ENCODE data around the gene RBMS1.

Gene RBMS1

GRCh38 chr2:160362018-160362417 is 131.6 kb downstream of the RBMS1 start:
- no peak overlapping the region for H3K9ac ChIP-seq (ENCODE audit: low read length in 2 of 2)
- H3K9me3 ChIP-seq (ENCODE audit: control insufficient read depth in 2 of 2, low read length in 2 of 2), result no peaks in the 10 kb centered on the region
- H3K4me1 ChIP-seq (ENCODE audit: control insufficient read depth, insufficient read depth, low read length), result peaks cover 13% of the 10 kb centered on the region
- no peak overlapping the region for H3K27ac ChIP-seq (ENCODE audit: low read length)
- no peaks in the 10 kb centered on the region for H3K27me3 ChIP-seq (ENCODE audit: control insufficient read depth in 1 of 2, insufficient read depth in 2 of 2, low read length in 2 of 2)
- no peak overlapping the region for H3K4me3 ChIP-seq (ENCODE audit: low read length in 2 of 2)
- H3K36me3 ChIP-seq (ENCODE audit: control insufficient read depth in 2 of 2, insufficient read depth in 2 of 2, low read length in 2 of 2), result no peaks in the 10 kb centered on the region

- no peak overlapping the region for H3K27ac ChIP-seq (ENCODE audit: low read length)
- H3K4me3 ChIP-seq (ENCODE audit: low read length in 2 of 2), result no peak overlapping the region
- H3K9me3 ChIP-seq (ENCODE audit: control insufficient read depth in 2 of 2, low read length in 2 of 2), result no peaks in the 10 kb centered on the region
- peaks cover 0 to 4% of the 10 kb centered on the region in 2 donors for H3K36me3 ChIP-seq (ENCODE audit: control insufficient read depth in 2 of 2, insufficient read depth in 2 of 2, low read length in 2 of 2)
- peaks cover 8% of the 10 kb centered on the region for H3K4me1 ChIP-seq (ENCODE audit: control insufficient read depth, insufficient read depth, low read length)
- no peak overlapping the region for H3K9ac ChIP-seq (ENCODE audit: low read length in 2 of 2)
- no peaks in the 10 kb centered on the region for H3K27me3 ChIP-seq (ENCODE audit: control insufficient read depth in 1 of 2, insufficient read depth in 2 of 2, low read length in 2 of 2)
These were observed 133.4 kb downstream of the RBMS1 start for GRCh38 chr2:160360089-160360757.

- no peak overlapping the region for H3K4me3 ChIP-seq (ENCODE audit: low read length in 2 of 2)
- H3K9me3 ChIP-seq (ENCODE audit: control insufficient read depth in 2 of 2, low read length in 2 of 2), result no peaks in the 10 kb centered on the region
- no peaks in the 10 kb centered on the region for H3K27me3 ChIP-seq (ENCODE audit: control insufficient read depth in 1 of 2, insufficient read depth in 2 of 2, low read length in 2 of 2)
- peaks cover 0 to 4% of the 10 kb centered on the region in 2 donors for H3K36me3 ChIP-seq (ENCODE audit: control insufficient read depth in 2 of 2, insufficient read depth in 2 of 2, low read length in 2 of 2)
- no peaks in the 10 kb centered on the region for H3K4me1 ChIP-seq (ENCODE audit: control insufficient read depth, insufficient read depth, low read length)
- no peak overlapping the region for H3K27ac ChIP-seq (ENCODE audit: low read length)
- no peak overlapping the region for H3K9ac ChIP-seq (ENCODE audit: low read length in 2 of 2)
These were observed 135.6 kb downstream of the RBMS1 start for GRCh38 chr2:160358046-160358445.

- Histone ChIP-seq H3K27ac (ENCODE audit: low read length) (no peak overlapping the region), H3K9me3 (ENCODE audit: control insufficient read depth in 2 of 2, low read length in 2 of 2) (no peaks in the 10 kb centered on the region), H3K4me3 (ENCODE audit: low read length in 2 of 2) (no peak overlapping the region), H3K27me3 (ENCODE audit: control insufficient read depth in 1 of 2, insufficient read depth in 2 of 2, low read length in 2 of 2) (no peaks in the 10 kb centered on the region), H3K4me1 (ENCODE audit: control insufficient read depth, insufficient read depth, low read length) (peaks cover 6% of the 10 kb centered on the region), H3K9ac (ENCODE audit: low read length in 2 of 2) (no peak overlapping the region), H3K36me3 (ENCODE audit: control insufficient read depth in 2 of 2, insufficient read depth in 2 of 2, low read length in 2 of 2) (peaks cover 0 to 4% of the 10 kb centered on the region in 2 donors)
These were observed 137.1 kb downstream of the RBMS1 start for GRCh38 chr2:160356485-160356884.

GRCh38 chr2:160355080-160355479 is 138.5 kb downstream of the RBMS1 start:
- Histone ChIP-seq H3K9me3 (ENCODE audit: control insufficient read depth in 2 of 2, low read length in 2 of 2) (no peaks in the 10 kb centered on the region), H3K9ac (ENCODE audit: low read length in 2 of 2) (no peak overlapping the region), H3K4me3 (ENCODE audit: low read length in 2 of 2) (peak overlapping the region in 1 of 2 donors; percentile 16), H3K4me1 (ENCODE audit: control insufficient read depth, insufficient read depth, low read length) (peaks cover 6% of the 10 kb centered on the region), H3K27me3 (ENCODE audit: control insufficient read depth in 1 of 2, insufficient read depth in 2 of 2, low read length in 2 of 2) (no peaks in the 10 kb centered on the region), H3K36me3 (ENCODE audit: control insufficient read depth in 2 of 2, insufficient read depth in 2 of 2, low read length in 2 of 2) (peaks cover 0 to 4% of the 10 kb centered on the region in 2 donors), H3K27ac (ENCODE audit: low read length) (no peak overlapping the region)

GRCh38 chr2:160354677-160355076 is 138.9 kb downstream of the RBMS1 start:
- no peaks in the 10 kb centered on the region for H3K27me3 ChIP-seq (ENCODE audit: control insufficient read depth in 1 of 2, insufficient read depth in 2 of 2, low read length in 2 of 2)
- peak overlapping the region; percentile 26 for H3K27ac ChIP-seq (ENCODE audit: low read length)
- H3K9me3 ChIP-seq (ENCODE audit: control insufficient read depth in 2 of 2, low read length in 2 of 2), result no peaks in the 10 kb centered on the region
- H3K4me3 ChIP-seq (ENCODE audit: low read length in 2 of 2), result peak overlapping the region in 1 of 2 donors; percentile 16
- no peak overlapping the region for H3K9ac ChIP-seq (ENCODE audit: low read length in 2 of 2)
- peaks cover 0 to 8% of the 10 kb centered on the region in 2 donors for H3K36me3 ChIP-seq (ENCODE audit: control insufficient read depth in 2 of 2, insufficient read depth in 2 of 2, low read length in 2 of 2)
- H3K4me1 ChIP-seq (ENCODE audit: control insufficient read depth, insufficient read depth, low read length), result peaks cover 6% of the 10 kb centered on the region

- Histone ChIP-seq H3K9me3 (ENCODE audit: control insufficient read depth in 2 of 2, low read length in 2 of 2) (no peaks in the 10 kb centered on the region), H3K4me3 (ENCODE audit: low read length in 2 of 2) (no peak overlapping the region), H3K27ac (ENCODE audit: low read length) (no peak overlapping the region), H3K27me3 (ENCODE audit: control insufficient read depth in 1 of 2, insufficient read depth in 2 of 2, low read length in 2 of 2) (no peaks in the 10 kb centered on the region), H3K9ac (ENCODE audit: low read length in 2 of 2) (no peak overlapping the region), H3K4me1 (ENCODE audit: control insufficient read depth, insufficient read depth, low read length) (peaks cover 6% of the 10 kb centered on the region), H3K36me3 (ENCODE audit: control insufficient read depth in 2 of 2, insufficient read depth in 2 of 2, low read length in 2 of 2) (peaks cover 0 to 8% of the 10 kb centered on the region in 2 donors)
These were observed 139.8 kb downstream of the RBMS1 start for GRCh38 chr2:160353813-160354212.

GRCh38 chr2:160353166-160353565 is 140.4 kb downstream of the RBMS1 start:
- peaks cover 6% of the 10 kb centered on the region for H3K4me1 ChIP-seq (ENCODE audit: control insufficient read depth, insufficient read depth, low read length)
- no peak overlapping the region for H3K9ac ChIP-seq (ENCODE audit: low read length in 2 of 2)
- peaks cover 0 to 8% of the 10 kb centered on the region in 2 donors for H3K36me3 ChIP-seq (ENCODE audit: control insufficient read depth in 2 of 2, insufficient read depth in 2 of 2, low read length in 2 of 2)
- no peaks in the 10 kb centered on the region for H3K27me3 ChIP-seq (ENCODE audit: control insufficient read depth in 1 of 2, insufficient read depth in 2 of 2, low read length in 2 of 2)
- no peaks in the 10 kb centered on the region for H3K9me3 ChIP-seq (ENCODE audit: control insufficient read depth in 2 of 2, low read length in 2 of 2)
- no peak overlapping the region for H3K4me3 ChIP-seq (ENCODE audit: low read length in 2 of 2)
- no peak overlapping the region for H3K27ac ChIP-seq (ENCODE audit: low read length)

GRCh38 chr2:160352500-160352899 is 141.1 kb downstream of the RBMS1 start:
- Histone ChIP-seq H3K27ac (ENCODE audit: low read length) (no peak overlapping the region), H3K9ac (ENCODE audit: low read length in 2 of 2) (no peak overlapping the region), H3K4me1 (ENCODE audit: control insufficient read depth, insufficient read depth, low read length) (peaks cover 6% of the 10 kb centered on the region), H3K27me3 (ENCODE audit: control insufficient read depth in 1 of 2, insufficient read depth in 2 of 2, low read length in 2 of 2) (no peaks in the 10 kb centered on the region), H3K9me3 (ENCODE audit: control insufficient read depth in 2 of 2, low read length in 2 of 2) (no peaks in the 10 kb centered on the region), H3K4me3 (ENCODE audit: low read length in 2 of 2) (no peak overlapping the region), H3K36me3 (ENCODE audit: control insufficient read depth in 2 of 2, insufficient read depth in 2 of 2, low read length in 2 of 2) (peaks cover 0 to 8% of the 10 kb centered on the region in 2 donors)

GRCh38 chr2:160351956-160352355 is 141.7 kb downstream of the RBMS1 start:
- Histone ChIP-seq H3K9ac (ENCODE audit: low read length in 2 of 2) (no peak overlapping the region), H3K4me1 (ENCODE audit: control insufficient read depth, insufficient read depth, low read length) (peaks cover 6% of the 10 kb centered on the region), H3K4me3 (ENCODE audit: low read length in 2 of 2) (no peak overlapping the region), H3K27ac (ENCODE audit: low read length) (no peak overlapping the region), H3K36me3 (ENCODE audit: control insufficient read depth in 2 of 2, insufficient read depth in 2 of 2, low read length in 2 of 2) (peaks cover 0 to 8% of the 10 kb centered on the region in 2 donors), H3K9me3 (ENCODE audit: control insufficient read depth in 2 of 2, low read length in 2 of 2) (no peaks in the 10 kb centered on the region), H3K27me3 (ENCODE audit: control insufficient read depth in 1 of 2, insufficient read depth in 2 of 2, low read length in 2 of 2) (no peaks in the 10 kb centered on the region)

GRCh38 chr2:160349306-160349705 is 144.3 kb downstream of the RBMS1 start:
- H3K27me3 ChIP-seq (ENCODE audit: control insufficient read depth in 1 of 2, insufficient read depth in 2 of 2, low read length in 2 of 2), result no peaks in the 10 kb centered on the region
- no peaks in the 10 kb centered on the region for H3K9me3 ChIP-seq (ENCODE audit: control insufficient read depth in 2 of 2, low read length in 2 of 2)
- H3K4me3 ChIP-seq (ENCODE audit: low read length in 2 of 2), result no peak overlapping the region
- peaks cover 6% of the 10 kb centered on the region for H3K4me1 ChIP-seq (ENCODE audit: control insufficient read depth, insufficient read depth, low read length)
- peaks cover 0 to 4% of the 10 kb centered on the region in 2 donors for H3K36me3 ChIP-seq (ENCODE audit: control insufficient read depth in 2 of 2, insufficient read depth in 2 of 2, low read length in 2 of 2)
- H3K9ac ChIP-seq (ENCODE audit: low read length in 2 of 2), result no peak overlapping the region
- H3K27ac ChIP-seq (ENCODE audit: low read length), result no peak overlapping the region
